ENCODE data around the gene C1QTNF6.

DNA sequence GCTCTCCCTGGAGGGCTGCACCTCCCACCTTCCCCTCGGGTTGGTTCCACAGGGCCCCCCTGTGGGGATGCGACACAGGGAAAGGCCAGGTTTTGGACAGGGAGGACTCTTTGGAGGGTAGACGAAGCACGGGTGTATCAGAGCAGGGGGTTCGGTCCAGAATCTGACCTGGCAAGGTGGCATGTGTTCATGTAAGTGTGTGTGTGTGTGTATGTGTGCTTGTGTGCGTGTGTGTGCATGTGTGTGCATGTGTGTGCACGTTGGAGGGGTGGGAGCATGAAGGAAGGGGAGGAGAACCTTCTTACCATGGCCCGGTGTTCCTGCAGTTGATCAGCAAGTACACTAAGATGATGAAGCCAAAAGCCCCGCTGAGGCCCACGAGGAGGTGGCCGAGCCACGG is 53.0 kb downstream of the C1QTNF6 start:
- TF ChIP-seq CTCF (IDR thresholded peaks at IDR 0.05) (no peak), POLR2A (IDR thresholded peaks at IDR 0.05; ENCODE audit: low read depth) (no peak), POLR2AphosphoS5 (IDR thresholded peaks at IDR 0.05) (no peak), EP300 (IDR thresholded peaks at IDR 0.05) (no peak)
